HL-60 (cell line): ENCODE measurements around the gene CPT1A.

Experiments
- DNase-seq, 2 experiments: peaks; one replicate each; pipeline ENCODE4 v3.0.0-alpha.2; 2010 to 2020; ENCODE audit warnings: low read depth in 1 of 2, low spot score in 1 of 2
- H3K27ac ChIP-seq: fragments of 250-450 bp; sonication (Bioruptor Pico); replicated peaks from 2 replicates; pipeline ENCODE4 v1.5.1; 2020; ENCODE audit warnings: mild to moderate bottlenecking, moderate library complexity
- H3K27me3 ChIP-seq: fragments of 250-450 bp; sonication (Bioruptor Pico); 2 replicates; pipeline ENCODE4 v1.5.1; 2021; ENCODE audit warnings: mild to moderate bottlenecking, moderate library complexity; ENCODE audit not compliant: insufficient read depth, poor library complexity, severe bottlenecking
- H3K4me3 ChIP-seq: replicated peaks from 2 replicates; pipeline ENCODE4 v1.5.1; 2011; ENCODE audit warnings: mild to moderate bottlenecking, control low read depth, low read length; ENCODE audit not compliant: insufficient read depth
- CTCF ChIP-seq: IDR thresholded peaks from one replicate; pipeline ENCODE4 v1.5.1; 2011; ENCODE audit warnings: low read length, control low read depth, inconsistent platforms; ENCODE audit not compliant: insufficient read depth
- GABPA ChIP-seq: IDR thresholded peaks from 2 replicates; pipeline ENCODE4 v1.6.1; 2012; ENCODE audit warnings: low read depth
- POLR2AphosphoS5 ChIP-seq: IDR thresholded peaks from 2 replicates; pipeline ENCODE4 v1.6.1; 2012; ENCODE audit warnings: low read depth
- SPI1 ChIP-seq: IDR thresholded peaks from 2 replicates; pipeline ENCODE4 v1.6.1; 2012; ENCODE audit warnings: low read depth, mild to moderate bottlenecking, borderline replicate concordance
- TF ChIP-seq, protein P1 (sequence below): IDR thresholded peaks from 2 replicates; pipeline ENCODE4 v1.6.1; 2012; ENCODE audit warnings: low read depth; ENCODE audit not compliant: insufficient replicate concordance

CPT1A gene

DNA sequence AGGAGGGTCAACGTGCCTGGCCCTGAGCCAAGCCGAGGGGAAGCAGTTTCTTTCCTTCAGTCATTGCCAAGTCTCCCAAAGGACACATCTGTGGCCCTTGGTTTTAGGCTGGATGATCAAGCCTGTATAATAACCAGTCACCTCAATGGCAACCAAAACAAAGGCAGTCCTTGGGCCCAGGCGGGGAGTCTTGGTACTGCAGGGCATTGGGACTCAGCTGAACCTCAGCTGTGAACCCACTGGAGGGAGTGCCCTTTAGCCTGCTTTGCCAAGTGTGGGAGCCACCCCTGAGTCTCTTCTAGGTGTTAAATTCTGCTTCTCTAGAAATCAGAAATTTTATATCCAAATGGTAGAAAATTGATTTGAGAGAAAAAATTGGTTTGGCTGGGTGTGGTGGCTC, 36.9 kb downstream of the CPT1A start:
- H3K27ac ChIP-seq = no peak overlapping the region
- no peak for DNase-seq

DNA sequence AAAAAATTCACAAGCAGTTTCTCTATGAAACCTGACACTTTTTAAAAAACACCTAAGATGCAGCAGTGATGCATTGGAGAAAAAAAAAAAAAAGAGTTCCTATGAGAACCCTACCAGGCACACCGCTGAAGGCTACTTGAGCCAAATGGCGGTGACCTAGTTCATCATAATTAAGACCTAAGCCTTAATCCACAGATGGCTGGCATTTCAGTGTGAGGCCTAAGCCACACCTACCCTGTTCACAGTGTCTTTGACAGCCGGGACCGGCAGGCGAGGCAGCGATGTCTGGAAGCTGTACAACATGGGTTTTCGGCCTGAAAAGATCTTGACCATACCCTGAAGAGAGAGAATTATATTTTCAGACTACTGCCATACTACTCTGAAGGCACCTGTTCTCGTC, 38.0 kb downstream of the CPT1A start:
- no peak for DNase-seq
- H3K4me3 ChIP-seq = no peak overlapping the region
- TF ChIP-seq GABPA (no peak), CTCF (no peak)
- TF ChIP-seq, protein P1, sequence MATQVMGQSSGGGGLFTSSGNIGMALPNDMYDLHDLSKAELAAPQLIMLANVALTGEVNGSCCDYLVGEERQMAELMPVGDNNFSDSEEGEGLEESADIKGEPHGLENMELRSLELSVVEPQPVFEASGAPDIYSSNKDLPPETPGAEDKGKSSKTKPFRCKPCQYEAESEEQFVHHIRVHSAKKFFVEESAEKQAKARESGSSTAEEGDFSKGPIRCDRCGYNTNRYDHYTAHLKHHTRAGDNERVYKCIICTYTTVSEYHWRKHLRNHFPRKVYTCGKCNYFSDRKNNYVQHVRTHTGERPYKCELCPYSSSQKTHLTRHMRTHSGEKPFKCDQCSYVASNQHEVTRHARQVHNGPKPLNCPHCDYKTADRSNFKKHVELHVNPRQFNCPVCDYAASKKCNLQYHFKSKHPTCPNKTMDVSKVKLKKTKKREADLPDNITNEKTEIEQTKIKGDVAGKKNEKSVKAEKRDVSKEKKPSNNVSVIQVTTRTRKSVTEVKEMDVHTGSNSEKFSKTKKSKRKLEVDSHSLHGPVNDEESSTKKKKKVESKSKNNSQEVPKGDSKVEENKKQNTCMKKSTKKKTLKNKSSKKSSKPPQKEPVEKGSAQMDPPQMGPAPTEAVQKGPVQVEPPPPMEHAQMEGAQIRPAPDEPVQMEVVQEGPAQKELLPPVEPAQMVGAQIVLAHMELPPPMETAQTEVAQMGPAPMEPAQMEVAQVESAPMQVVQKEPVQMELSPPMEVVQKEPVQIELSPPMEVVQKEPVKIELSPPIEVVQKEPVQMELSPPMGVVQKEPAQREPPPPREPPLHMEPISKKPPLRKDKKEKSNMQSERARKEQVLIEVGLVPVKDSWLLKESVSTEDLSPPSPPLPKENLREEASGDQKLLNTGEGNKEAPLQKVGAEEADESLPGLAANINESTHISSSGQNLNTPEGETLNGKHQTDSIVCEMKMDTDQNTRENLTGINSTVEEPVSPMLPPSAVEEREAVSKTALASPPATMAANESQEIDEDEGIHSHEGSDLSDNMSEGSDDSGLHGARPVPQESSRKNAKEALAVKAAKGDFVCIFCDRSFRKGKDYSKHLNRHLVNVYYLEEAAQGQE = no peak
- H3K27ac ChIP-seq = no peak overlapping the region
- no peaks in the 10 kb centered on the region for H3K27me3 ChIP-seq

More for the DNA sequence above, 36.9 kb downstream of the CPT1A start:
- Histone ChIP-seq H3K4me3 (no peak overlapping the region), H3K27me3 (no peaks in the 10 kb centered on the region)
- TF ChIP-seq, protein P1 = no peak

DNA sequence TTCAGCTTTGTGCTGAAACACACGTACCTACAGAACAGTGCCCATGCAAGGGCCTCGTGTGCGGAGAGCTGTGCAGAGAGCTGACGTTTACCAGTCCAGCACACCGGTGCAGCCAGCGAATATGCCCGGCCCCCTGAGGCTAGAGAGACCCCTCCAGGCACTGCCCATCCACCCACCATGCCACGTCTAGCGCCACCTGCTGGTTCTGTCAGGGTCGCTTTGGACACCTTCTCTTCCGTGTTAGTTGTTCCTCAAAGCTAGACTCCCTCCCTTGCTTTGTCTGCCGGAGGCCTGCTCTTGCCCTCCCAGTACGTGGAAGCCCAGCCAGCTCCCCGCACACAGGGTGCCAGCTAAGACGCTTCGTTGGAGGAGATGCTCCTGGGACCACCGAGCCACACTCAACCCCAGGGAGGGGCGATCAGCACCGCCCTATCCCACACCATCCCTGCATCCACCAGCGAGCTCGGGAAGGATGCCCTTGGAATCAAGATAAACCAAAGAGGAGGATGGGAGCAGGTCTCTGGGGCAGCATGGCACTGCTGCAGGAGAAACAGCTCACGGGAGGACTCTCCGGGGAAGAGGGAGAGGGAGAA, 43.4 kb downstream of the CPT1A start:
- DNase-seq = peak in 1 of 2 experiments; percentile 49
- no peak for TF ChIP-seq GABPA
- peak; percentile 63 for TF ChIP-seq CTCF
- TF ChIP-seq, protein P1 = no peak
- Histone ChIP-seq H3K27ac (no peak overlapping the region), H3K27me3 (no peaks in the 10 kb centered on the region), H3K4me3 (no peak overlapping the region)

DNA sequence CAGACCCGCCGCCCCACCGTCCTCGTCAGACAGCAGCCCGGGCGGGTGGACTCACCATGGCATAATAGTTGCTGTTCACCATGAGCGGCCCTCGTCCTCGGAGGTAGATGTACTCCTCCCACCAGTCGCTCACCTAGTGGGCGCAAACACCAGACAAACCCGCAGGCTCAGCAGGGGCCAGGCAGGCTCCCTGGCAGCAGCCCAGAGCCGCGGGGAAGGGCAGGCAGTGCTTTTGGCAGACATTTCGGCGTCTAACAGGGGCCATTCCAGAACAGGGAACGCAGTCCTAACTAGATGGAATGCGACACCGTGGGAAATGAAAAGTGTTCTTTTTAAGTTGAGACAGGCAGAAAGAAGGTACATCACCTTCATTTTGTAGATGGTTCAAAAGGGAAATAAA, 44.9 kb downstream of the CPT1A start:
- no peak overlapping the region for H3K27ac ChIP-seq
- no peaks in the 10 kb centered on the region for H3K27me3 ChIP-seq
- TF ChIP-seq GABPA (no peak), SPI1 (no peak), CTCF (no peak), POLR2AphosphoS5 (no peak)
- TF ChIP-seq, protein P1 = no peak
- DNase-seq = no peak
- H3K4me3 ChIP-seq = no peak overlapping the region
